Fibroblast of skin of right quadriceps (primary cell): ENCODE measurements around the gene CBFA2T2.
"Not testable (repeated sequence)": the region's sequence is repeated elsewhere in the genome, so short reads cannot be mapped to it uniquely, and the experiment has no call there.

Experiments
- DNase-seq: peaks from one replicate; pipeline ENCODE4 v3.0.0-alpha.2; 2013

CBFA2T2 gene

DNA sequence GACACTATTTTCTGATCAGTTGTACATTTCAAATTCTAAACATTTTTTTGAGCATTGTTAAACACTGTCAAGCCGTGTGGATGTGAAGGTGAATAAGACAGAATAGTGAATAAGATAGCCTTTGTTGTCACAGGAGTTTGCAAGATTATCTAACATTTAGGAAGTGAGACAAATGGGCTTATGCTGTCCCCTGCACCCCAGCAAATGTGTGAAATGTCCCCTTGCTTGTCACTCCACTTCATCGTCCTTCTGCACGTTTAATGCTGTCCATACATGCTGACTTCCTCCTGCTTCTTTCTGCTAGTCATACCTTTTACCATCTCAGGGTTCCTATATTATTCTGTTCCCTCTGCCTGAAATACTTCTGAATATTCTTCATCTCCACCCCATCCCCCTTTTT is 62.6 kb downstream of the CBFA2T2 start:
- no peak for DNase-seq

DNA sequence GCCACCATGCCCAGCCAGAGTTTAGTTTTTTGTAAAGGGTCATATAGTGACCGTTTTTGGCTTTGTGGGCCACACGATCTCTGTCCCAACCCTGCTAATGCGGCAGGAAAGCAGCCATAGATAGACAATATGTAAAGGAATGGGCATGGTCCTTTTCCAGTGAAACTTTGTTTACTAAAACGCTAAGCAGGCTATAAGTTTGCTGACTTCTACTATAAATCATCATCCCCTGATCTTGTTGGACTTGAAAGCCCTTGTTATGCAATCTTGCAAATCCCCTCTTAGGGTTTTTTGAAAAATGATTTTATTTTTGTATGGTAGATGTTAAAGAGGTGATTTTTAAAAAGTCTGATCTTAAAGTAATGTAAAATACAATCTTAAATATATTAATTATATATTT is 63.6 kb downstream of the CBFA2T2 start:
- no peak for DNase-seq

DNA sequence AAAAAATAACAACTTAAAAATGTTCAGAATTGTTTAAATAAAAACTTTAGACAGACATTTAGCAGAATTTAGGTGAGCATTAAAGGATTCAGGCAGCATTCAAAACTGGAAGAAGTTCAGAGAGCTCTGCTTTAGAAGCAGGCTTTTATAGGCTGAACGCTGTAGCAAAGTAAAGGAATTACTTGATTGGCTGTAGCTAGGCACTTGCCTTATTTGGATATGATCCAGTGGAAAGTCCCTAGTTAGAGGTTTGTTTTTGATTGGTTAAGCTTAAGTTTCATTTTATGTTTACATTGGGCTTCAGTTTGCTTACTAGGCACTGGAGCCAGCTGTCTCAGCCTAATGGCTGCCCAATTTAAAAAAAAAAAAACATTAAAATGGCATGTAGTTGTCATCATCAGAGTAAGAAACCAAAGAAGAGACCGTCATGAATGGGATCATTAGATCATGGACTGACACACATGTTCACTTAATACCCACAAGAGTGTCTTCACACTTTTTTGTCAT is 65.1 kb downstream of the CBFA2T2 start:
- DNase-seq: peak; percentile 93

DNA sequence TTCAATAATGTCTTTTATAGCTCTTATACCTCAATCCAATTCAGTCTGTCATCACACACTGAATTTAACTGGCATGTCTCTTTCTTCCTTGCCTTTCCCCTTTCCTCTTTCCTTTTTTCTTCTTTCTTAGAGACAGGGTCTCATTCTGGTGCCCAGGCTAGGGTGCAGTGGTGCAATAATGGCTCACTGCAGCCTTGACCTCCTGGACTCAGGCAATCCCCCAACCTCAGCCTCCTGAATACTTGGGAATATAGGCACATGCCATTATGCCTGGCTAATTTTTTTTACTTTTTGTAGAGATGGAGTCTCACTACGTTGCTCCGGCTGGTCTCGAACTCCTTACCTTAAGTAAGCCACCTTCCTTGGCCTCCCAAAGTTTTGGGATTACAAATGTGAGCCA is 65.9 kb downstream of the CBFA2T2 start:
- no peak for DNase-seq

DNA sequence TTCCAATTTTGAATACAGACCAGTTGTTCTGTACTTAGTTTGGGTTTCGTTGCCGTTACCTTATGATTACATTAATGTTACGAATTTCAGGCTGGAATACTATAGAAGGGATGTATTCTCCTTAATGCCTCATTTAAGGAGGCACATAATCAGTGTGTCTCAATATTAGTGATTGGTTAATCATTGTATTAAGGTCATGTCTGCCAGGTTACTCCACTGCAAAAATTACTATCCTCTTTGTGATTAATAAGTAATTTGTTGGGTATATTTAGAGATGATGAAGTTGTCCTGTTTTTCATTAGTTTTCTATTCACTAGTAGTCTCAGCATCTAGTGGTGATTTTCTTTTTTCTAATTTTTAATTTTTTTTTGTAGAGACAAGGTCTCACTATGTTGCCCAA is 66.3 kb downstream of the CBFA2T2 start:
- no peak for DNase-seq

DNA sequence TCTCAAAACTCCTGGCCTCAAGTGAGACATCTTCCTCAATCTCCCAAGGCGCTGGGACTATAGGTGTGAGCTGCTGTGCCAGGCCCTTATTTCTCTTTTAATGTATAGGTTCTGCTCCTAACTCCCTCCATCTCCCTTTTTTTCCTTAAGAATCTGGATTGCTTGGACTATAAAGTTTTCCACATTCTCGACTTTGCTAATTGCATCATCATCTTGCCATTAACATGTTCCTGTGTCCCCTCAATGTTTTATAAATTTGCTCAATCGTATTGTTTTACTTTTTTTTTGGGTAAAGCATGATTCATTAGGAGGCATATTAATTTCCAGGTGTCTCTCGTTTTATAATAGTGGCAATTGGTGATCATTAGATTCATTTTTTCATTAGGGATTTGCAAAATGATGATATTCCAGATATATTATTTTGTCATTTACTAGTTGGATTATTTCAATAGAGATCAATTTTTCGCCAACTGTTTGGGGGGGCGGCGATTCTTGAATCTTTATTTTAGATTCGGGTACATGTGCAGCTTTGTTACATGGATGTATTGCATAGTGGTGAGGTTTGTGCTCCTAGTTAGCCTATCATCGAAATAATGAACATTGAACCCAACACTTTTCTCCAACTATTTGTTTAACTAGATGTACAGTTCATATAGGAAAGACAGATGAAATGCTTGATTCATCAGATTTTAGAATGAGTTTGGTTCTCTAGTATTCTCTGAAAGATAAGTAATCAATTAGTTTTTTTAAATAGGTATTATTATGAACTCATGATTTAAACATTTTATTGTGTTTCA is 68.7 kb downstream of the CBFA2T2 start:
- no peak for DNase-seq

DNA sequence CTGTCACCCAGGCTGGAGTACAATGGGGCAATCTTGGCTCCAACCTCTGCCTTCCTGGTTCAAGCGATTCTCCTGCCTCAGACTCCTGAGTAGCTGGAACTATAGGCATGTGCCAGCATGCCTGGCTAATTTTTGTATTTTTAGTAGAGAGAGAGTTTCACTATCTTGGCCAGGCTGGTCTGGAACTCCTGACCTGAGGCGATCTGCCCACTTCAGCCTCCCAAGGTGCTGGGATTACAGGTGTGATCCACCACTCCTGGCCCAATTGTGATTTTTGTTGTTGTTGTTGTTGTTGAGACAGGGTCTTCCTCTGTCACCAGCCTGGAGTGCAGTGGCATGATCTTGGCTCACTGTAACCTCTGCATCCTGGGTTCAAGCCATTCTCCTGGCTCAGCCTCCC is 69.3 kb downstream of the CBFA2T2 start:
- no peak for DNase-seq

DNA sequence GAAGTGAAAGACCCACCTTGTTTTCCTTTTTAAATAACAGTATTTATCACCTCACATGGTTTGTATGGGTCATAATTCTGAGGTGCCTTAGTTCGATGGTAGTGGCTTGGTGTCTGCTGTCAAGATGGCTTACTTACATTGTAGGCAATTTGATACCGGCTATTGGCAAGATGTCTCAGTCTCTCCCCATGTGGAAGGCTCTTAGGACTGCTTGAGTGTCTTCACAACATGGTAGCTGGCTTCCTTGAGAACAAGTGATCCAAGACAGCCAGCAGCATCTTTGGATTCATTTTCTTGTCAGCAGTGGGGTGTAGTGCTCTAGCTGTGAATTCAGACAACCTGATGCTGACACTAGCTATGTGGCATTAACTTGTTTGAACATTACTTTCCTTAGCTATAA is 70.1 kb downstream of the CBFA2T2 start:
- DNase-seq: no peak

DNA sequence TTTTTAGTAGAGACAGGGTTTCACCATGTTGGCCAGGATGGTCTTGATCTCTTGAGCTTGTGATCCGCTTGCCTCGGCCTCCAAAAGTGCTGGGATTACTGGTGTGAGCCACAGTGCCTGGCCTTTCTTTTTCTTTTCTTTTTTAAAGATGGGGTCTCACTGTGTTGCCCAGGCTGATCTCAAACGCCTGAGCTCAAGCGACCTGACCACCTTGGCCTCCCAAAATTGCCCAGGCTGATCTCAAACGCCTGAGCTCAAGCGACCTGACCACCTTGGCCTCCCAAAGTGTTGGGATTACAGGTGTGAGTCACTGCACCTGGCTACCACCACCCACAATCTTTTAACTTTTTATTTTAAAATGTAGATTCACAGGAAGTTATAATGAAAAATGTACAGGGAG is 71.2 kb downstream of the CBFA2T2 start:
- not testable (repeated sequence) for DNase-seq

DNA sequence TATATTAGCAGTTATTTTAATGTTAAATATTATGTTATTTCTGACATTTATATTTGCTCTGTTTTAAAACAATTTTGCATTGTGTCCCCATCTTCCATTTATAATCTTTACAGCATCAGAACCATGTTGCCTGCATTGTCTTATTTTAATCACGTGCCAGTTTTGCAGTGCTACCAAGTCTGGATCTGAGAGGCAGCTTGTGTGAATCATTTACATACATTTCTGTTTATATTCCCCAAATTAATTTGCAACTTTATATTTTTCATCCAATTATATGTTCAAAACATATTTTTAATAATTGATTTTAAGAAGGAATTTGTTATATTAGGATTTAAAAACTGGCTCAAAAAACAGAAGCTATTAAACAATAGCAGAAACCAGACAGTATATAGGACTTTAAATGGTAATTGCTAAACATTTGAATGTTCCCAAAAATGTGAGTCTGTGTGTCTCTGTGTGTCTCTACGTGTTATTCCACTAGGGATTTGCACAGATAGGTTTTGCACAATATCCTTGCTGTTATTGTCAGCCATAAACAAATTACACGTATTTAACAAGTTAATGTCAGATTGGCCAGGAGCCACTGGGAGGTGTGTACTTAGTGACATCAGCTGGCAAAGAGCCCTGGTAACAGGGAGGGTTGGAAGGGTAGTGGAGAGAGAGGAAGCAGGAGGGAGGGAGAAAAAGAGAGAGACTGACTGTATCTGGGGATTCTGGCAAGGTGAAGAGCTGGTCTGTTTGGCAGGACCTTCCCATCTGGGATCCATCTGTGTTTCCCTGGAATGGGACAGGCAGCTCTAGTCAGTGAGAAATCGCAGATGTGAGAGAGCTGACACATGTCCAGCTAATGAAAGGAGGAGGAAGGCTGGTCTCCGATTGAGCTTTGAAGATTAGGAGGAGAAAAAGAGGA is 72.1 kb downstream of the CBFA2T2 start:
- peak; percentile 92 for DNase-seq

DNA sequence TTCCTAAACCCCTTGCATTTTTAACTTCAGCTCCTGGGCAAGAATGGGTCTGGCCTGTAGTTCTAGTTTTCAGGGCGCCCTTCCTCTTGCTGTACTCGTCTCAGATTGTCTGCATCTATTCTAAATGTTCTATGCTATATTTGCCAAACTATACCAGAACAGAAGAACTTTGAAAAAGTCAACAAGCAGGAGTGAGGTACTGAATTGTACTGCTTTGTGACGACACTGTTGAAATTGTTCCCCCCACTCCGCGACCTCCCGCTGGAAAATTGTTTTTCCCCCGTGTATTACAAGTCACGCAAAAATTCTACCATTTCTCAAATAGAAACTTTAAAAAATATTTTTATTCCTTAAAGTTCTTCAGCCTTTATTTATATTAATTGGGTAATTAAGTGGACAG is 73.9 kb downstream of the CBFA2T2 start:
- no peak for DNase-seq

DNA sequence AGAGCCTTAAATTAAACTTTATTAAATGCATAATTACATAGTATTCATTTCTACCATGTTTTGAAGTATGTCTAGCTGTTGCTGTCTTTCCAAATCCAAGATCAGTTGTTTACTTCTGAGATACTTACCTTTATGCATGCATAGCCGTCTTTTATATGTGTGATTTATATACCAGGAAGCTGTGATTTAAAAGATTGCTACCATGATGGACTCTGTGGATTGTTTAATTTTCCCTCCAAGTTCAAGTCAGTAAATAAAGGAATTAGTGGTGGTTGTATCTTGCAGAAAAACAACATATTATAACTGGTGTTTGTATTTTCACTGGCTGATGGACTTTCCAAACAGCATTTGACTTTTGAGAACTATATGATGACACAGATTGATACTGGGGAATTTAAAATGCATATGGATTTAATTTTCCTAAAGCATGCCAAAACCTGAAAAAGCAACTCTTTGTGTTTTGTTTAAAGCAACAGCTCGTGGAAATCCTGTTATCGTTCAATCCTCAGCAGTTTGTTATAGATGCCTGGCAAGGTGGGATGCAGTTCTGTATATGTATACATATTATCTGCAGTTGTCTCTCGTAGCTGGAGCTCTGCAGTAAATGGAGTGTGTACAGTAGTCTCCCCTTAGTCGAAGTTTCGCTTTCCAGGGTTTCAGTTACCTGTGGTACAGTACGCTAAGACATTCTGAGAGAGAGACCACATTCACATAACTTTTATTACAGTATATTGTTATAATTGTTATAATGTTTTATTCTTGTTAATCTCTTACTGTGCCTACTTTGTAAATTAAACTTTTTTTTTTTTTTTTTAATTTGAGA is 77.1 kb downstream of the CBFA2T2 start:
- no peak for DNase-seq

DNA sequence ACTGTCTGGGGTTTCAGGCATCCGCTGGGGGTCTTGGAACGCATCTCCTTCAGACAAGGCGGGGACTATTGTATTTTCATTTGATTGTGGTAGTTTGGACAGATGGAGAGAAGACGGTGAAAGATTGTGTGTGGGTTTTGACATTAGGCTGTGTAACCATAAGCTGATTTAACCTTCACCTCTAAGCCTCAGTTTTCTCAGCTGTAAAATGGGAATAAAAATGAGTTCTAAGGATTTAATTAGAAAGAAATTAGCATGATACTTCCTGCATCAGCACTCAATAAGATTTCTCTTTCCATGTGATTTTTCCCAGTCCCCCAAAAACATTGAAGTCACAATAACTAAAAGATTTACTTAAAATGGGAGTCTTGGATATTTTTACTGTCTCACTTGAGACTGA is 78.1 kb downstream of the CBFA2T2 start:
- no peak for DNase-seq

DNA sequence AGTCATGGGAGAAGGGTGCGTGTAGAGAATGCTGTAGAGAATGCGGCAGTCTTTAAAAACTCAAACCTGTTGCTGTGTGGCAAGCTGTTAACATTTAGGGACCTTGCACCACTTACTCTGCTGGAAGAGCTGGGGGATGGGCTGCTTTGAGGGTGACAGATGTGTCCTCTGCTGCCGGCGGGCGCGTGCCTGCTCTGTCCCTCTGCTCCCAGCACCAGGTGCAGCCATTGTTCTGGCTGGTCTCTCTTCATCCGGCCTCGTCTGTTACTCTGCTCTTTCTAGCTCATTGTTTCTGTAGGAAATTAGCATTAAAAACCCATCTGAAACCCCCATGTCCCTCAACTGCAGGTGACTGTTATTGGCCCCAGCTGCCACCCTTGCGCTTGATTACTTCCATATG is 78.5 kb downstream of the CBFA2T2 start:
- no peak for DNase-seq

DNA sequence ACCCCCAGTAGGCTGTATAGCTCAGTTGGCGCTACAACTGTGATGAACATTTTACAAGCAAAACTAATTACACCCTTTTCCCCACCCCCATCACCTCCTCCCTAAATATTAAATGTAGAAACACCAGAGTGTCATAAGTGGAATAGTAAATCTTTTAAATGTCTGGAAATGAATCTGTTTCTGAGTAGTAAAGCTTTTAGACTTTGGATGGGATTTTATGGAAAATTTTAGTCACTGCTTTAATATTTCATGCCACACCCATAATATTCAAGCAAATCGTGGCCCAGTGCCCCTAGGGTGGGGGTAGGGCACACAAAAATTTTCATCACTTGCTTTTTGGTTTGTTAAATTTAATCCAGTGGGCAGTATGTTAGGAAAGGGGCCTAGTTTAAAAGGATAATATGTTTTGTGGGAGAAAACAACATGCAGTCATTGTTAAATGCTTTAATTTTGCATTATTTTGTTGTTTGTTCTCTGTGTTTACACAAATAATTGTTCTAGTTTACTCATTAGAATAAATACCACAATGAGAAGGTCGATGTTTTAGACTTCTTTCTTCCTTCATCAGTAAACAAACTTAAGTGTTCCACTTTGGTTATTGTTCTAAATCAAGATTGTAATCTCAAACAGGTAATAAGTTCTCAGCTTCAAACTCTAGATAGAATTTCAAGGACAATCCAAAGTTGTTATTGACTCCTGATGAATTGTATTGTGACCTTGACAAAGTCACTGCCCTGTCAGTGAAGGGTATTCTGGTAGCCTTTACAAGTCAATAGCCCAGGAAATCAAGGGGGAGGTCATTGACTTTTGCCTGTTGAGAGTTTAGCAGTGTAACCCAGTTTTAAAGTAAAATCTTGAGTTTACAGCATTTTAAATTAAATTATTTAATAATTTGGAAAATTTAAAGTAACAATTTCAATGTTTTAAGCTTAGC is 79.2 kb downstream of the CBFA2T2 start:
- peak; percentile 15 for DNase-seq

DNA sequence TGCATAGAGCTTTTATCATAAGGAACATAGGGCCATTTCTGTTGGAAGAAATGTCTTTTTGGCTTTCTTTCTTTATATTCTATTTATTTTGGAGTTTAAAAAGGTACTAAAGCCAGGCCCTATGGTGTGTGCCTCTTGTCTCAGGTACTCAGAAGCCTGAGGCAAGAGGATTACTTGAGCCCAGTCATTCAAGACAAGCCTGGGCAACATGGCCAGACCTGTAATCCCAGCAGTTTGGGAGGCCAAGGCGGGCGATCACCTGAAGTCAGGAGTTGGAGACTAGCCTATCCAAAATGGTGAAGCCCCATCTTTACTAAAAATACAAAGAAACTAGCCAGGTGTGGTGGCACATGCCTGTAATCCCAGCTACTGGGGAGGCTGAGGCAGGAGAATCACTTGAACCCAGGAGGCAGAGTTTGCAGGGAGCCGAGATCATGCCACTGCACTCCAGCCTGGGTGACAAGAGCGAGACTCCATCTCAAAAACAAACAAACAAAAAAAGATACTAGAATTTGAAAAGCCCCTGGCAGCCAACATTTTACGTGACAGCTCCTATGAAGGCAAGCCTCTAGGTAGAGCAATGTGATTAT is 80.0 kb downstream of the CBFA2T2 start:
- no peak for DNase-seq

DNA sequence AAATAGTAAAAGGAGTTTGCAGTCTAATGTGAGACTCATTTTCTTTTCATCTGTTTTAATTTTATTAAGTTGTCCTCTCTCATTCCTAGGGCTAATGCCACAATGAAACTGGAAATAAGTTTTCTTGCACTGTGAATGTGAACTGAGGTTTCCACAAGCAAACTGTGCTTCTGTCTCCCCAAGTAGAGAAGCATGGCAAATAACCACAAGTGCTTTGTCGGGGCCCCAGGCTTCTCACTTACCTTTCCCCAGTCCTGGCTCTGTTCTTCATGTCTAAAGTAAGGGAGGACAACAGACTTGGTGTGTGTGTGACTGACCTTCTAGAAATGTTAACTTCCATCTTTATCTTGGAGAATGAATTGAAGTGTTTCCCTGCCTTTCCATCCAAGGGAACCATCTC is 80.8 kb downstream of the CBFA2T2 start:
- DNase-seq: no peak

DNA sequence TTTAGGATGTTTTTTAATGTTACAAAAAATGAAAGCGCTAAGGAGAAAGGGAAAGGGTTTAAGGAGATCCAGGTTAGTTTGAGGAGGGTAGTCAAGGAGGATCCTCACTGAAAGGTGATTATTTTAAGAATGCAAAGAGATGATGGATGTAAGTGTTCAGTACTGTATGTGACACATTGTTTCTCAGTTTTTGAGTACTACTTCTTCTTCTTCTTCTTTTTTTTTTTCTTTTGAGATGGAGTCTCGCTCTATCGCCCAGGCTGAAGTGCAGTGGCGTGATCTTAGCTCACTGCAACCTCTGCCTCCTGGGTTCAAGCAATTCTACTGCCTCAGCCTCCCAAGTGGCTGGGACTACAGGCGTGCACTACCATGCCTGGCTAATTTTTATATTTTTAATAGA is 83.4 kb downstream of the CBFA2T2 start:
- DNase-seq: not testable (repeated sequence)

DNA sequence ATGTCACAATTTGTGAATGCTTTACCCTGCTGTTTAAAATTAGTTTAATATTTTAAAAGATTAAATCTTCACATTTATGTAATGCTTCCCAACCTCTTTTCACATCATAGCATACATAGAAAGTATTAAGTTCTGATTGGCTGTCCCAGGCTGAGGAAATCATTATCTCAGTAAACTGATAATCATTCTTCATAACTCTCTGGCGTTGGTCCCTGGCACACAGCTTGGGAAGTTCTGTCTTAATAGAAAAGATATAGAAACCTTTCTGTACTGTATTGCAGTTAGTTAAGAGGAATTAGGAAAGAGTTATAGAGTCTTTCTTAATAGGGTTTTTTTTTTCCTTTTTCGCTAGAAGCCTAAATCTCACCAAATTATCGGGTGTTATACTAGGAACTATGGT is 85.4 kb downstream of the CBFA2T2 start:
- no peak for DNase-seq

DNA sequence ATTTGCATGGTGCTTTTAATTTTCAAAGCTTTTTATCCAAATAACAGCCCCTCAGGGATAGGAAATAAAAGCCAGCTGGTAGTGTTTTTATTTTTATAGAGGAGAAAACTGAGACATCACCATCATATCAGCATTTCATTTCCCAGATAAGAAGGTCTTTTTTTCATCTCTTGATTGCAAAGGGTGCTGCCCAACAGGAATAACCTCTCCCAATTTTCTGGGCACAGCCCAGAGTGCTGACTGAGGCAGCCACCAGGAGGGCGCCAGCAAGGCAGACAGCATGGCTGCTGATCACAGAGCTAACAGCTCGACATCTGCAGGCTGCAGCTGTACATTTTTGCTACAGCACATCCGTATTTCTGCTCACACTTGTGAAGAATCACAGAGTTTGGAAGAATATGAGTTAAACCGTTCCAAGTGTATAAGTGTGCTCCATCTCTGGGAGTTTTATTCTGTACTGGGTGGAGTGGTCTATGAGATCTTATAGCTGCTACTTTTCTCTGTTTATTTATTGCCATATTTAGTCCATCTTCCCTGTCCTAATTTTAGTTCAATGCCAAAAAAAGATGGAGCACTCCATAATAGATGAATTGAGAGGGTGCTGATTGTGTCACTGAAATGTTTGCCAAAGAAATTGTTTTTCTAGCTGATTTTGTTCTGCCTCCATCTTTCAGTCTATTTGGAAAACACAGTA is 86.7 kb downstream of the CBFA2T2 start:
- no peak for DNase-seq

DNA sequence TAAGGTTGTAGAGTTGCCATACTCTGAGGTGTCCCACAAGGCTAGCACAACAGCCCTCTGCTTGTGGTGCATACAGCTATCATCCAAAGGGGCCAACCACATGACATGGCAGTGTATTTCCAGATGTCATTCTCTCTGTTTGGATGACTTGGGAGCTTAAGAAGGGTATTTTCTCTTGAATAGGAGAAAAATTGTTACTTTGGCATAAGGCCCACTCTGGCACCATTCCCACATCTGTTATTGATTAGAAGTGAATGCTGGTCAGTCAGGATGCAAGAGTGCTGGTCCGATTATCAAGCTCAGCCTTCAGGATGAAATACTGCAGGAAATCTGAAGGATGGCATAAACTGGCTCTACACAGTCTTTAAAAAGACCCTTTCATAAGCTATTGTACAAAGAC is 88.6 kb downstream of the CBFA2T2 start:
- DNase-seq: peak; percentile 80
